Amniotic epithelial cell (primary cell): ENCODE measurements around the gene PAQR5.
"Not testable (repeated sequence)": the region's sequence is repeated elsewhere in the genome, so short reads cannot be mapped to it uniquely, and the experiment has no call there.

Experiments
- DNase-seq: peaks from one replicate; pipeline ENCODE4 v3.0.0-alpha.2; 2010; ENCODE audit warnings: low read depth

PAQR5 gene

GRCh38 chr15:69293741-69294615, 4.7 kb upstream of the PAQR5 start:
- no peak for DNase-seq

DNA sequence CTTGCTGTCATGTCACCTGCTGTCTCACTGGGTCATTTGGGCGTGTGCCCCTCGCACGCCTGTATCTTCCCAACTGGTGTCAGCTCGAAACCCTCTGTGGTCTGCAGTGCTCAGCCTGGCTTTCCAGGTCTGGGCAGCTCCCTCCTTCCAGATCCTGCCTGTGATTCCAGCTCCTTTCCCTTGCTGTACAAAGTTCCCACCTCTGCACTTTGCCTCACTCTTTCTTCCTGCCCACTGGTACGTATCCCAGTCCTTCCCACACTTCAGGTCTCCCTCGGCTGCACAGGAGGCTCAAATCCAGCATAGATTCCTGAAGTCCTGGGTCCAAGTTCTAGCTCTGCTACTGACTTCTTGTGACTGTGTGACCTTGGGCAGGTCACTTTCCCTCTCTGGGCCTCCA, 2.1 kb upstream of the PAQR5 start:
- DNase-seq: no peak

- no peak for DNase-seq
Measured at GRCh38 chr15:69297642-69298353, 914 bp upstream of the PAQR5 start.

- DNase-seq: no peak
Measured at GRCh38 chr15:69298354-69298696, 387 bp upstream of the PAQR5 start.

GRCh38 chr15:69299451-69299886, 757 bp downstream of the PAQR5 start:
- DNase-seq: no peak

- no peak for DNase-seq
Measured at GRCh38 chr15:69299943-69300588, 1.4 kb downstream of the PAQR5 start.

- not testable (repeated sequence) for DNase-seq
Measured at GRCh38 chr15:69301101-69301500, 2.4 kb downstream of the PAQR5 start.

- not testable (repeated sequence) for DNase-seq
Measured at GRCh38 chr15:69302087-69302486, 3.4 kb downstream of the PAQR5 start.

GRCh38 chr15:69302929-69303328, 4.2 kb downstream of the PAQR5 start:
- DNase-seq: no peak

DNA sequence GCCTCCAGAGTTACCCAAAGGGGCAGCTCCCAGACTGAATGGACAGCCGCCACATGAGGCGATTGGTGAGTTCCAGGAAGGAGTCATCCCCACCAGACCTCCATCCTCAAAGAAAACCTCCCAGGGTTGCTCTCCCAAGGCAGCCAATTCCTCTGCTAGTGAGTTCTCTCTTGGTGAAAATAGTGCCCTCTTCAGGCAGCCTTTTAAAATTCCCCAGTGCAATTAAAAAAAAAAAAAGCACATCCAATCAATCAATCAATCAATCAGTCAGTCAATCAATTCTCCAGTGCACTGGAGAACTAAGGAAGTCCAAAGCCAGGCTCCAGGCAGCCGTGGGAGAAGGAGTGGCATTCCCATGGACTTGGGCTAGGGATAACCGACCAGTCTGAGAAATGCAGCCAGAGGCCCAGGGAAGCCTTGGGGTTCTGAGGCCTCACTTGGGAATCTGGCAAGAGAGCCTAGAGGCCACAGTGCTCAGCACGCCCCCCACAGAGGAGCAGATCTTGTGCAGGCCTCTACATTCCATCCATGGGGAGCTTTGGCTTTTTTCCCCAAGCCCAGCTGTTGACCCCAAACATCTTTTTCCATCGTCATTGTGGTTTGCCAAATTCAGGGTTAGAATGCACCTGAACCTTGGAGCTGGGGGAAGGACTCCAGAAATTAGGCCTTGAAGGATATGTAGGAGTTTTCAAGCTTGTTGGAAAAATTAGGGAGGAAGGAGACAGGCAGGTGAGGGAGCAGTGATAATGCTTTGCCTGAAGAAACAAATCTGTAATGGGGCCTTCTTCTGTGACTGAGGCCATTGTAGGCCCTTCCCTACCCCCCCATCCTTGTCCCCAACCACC, 4.8 kb downstream of the PAQR5 start:
- DNase-seq: peak; percentile 41

GRCh38 chr15:69304182-69304545, 5.5 kb downstream of the PAQR5 start:
- DNase-seq: peak; percentile 97

GRCh38 chr15:69305204-69305931, 6.7 kb downstream of the PAQR5 start:
- DNase-seq: peak; percentile 97

GRCh38 chr15:69305933-69306568, 7.3 kb downstream of the PAQR5 start:
- no peak for DNase-seq

- no peak for DNase-seq
Measured at GRCh38 chr15:69307939-69308338, 9.2 kb downstream of the PAQR5 start.

GRCh38 chr15:69308949-69309348, 10.2 kb downstream of the PAQR5 start:
- DNase-seq: no peak

DNA sequence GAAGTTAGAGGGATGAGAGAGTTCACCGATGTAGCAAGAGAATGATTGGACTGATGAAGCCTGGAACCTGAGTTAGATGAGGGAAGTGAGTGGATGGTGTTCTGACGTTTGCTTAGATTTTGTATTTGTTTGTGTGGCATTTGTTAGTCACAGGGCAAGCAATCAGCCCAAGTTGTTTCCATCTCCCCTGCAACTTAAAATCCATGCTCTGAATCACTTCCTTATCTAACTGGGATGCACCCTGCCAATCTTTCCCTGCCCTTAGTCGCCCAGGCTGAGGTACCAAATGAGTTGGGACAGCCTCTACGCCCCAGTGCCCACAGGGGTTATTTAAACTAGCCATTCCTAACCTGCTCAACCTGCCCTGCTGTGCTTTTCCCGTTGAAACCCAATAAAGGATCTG, 12.6 kb downstream of the PAQR5 start:
- peak; percentile 45 for DNase-seq

DNA sequence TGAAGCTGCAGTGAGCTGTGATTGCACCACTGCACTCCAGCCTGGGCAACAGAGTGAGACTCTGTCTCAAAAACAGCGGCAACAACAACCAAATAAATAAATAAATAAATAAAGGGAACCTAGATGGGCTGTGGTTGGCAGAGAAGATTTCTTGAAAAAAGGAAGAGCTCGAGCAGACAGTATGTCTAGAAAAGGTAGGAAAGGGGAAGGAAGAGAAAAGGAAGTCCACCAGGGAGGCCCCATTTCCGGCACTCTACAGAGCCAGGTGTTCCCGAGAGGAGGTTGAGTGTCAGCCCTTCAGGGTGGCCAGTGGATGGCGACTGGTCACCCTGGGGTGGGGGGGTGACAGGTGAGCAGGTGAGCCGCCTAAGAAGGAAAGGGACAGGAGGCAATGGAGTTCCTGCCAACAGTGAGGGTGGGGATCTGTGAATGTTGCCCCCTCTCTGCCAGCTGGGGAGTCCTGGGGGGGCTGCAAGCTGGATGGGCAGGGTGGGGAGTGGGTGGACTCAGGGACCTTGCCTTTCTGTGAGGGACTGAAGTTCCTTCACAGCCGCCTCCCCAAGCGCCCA, 14.8 kb downstream of the PAQR5 start:
- DNase-seq: no peak

- no peak for DNase-seq
Measured at GRCh38 chr15:69314131-69314530, 15.4 kb downstream of the PAQR5 start.

GRCh38 chr15:69314736-69315135, 16.0 kb downstream of the PAQR5 start:
- no peak for DNase-seq

- DNase-seq: no peak
Measured at GRCh38 chr15:69315402-69316110, 16.8 kb downstream of the PAQR5 start.
